ENCODE results near the gene STAT4. TPM values are rescaled to one million over a fixed set of nuclear protein-coding genes. Genes with fewer than 3 reads are reported as not detected.

Gene STAT4
- total RNA-seq, 1 donor from 2014 or later: 1.0 TPM

DNA sequence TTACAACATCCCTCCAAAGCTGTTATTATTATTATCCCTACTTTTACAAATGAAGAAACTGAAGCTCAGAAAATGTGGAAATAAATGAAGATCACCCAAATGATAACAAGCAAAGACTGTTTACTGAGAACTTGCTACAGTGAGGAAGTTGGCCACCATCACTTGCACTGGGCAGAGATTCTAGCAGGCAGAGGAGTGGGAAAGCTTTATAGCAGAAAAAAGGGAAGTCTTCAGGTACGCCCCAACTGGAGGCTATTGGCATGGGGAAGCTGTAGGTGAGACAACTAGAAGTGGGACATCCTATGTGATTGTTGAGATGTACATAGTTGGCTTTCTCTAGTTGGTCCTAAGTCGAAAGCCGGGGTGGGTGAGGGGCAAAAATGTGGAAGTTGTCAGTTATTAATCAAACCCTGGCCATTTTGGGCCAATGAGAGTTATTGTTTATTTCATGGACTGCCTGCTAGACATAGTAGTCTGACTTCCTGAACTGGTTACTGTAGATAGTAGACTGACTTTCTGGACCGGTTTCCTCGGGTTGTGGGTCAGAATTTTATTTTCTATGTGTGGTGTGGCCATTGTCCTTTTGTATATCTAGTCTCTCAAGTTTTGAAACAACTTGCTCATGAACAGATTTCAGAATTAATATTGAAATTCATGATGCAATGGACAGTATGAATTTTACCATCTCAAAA lies 40.2 kb upstream of the STAT4 start:
- Mint-ChIP-seq H3K4me1 (no peaks in the 10 kb centered on the region), H3K27me3 (ENCODE audit: low read depth) (no peaks in the 10 kb centered on the region), H3K36me3 (ENCODE audit: low read depth) (no peaks in the 10 kb centered on the region), H3K4me3 (no peak overlapping the region), H3K27ac (ENCODE audit: unreplicated experiment) (no peak overlapping the region), H3K9me3 (peaks cover 2% of the 10 kb centered on the region)
- no peak for TF ChIP-seq CTCF (conservative IDR thresholded peaks at IDR 0.05)
- no peak for DNase-seq (ENCODE audit: low read depth, low spot score)

DNA sequence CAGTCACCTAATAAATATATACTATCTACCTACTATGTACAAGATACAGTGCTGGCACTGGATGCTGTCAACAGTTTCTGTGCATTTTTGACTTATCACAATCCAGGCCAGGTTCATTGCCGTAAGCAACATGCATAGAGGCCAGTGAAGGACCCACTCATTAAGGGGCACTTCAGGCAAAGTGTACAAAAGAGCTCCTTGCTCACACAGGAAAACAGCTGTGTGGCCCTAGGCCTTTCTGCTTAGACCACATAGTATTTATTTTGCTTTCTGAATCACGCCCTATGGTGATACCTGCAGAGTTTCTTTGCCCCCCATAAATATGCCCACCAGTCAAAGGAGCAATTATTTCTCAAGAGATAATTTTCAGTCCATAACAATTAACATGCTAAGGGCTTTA lies 39.6 kb upstream of the STAT4 start:
- no peak for DNase-seq (ENCODE audit: low read depth, low spot score)
- no peaks in the 10 kb centered on the region for H3K36me3 Mint-ChIP-seq (ENCODE audit: low read depth)
- H3K9me3 Mint-ChIP-seq: peaks cover 2% of the 10 kb centered on the region
- TF ChIP-seq CTCF (conservative IDR thresholded peaks at IDR 0.05): no peak
- no peaks in the 10 kb centered on the region for H3K27me3 Mint-ChIP-seq (ENCODE audit: low read depth)
- no peak overlapping the region for H3K27ac Mint-ChIP-seq (ENCODE audit: unreplicated experiment)
- H3K4me3 Mint-ChIP-seq: no peak overlapping the region
- H3K4me1 Mint-ChIP-seq: no peaks in the 10 kb centered on the region

- no peak for TF ChIP-seq CTCF (conservative IDR thresholded peaks at IDR 0.05)
- Mint-ChIP-seq H3K27me3 (ENCODE audit: low read depth) (no peaks in the 10 kb centered on the region), H3K9me3 (peaks cover 2% of the 10 kb centered on the region), H3K36me3 (ENCODE audit: low read depth) (no peaks in the 10 kb centered on the region), H3K4me3 (no peak overlapping the region), H3K4me1 (no peaks in the 10 kb centered on the region), H3K27ac (ENCODE audit: unreplicated experiment) (no peak overlapping the region)
- DNase-seq (ENCODE audit: low read depth, low spot score): no peak
Measured at GRCh38 chr2:191189112-191189635, 38.4 kb upstream of the STAT4 start.

DNA sequence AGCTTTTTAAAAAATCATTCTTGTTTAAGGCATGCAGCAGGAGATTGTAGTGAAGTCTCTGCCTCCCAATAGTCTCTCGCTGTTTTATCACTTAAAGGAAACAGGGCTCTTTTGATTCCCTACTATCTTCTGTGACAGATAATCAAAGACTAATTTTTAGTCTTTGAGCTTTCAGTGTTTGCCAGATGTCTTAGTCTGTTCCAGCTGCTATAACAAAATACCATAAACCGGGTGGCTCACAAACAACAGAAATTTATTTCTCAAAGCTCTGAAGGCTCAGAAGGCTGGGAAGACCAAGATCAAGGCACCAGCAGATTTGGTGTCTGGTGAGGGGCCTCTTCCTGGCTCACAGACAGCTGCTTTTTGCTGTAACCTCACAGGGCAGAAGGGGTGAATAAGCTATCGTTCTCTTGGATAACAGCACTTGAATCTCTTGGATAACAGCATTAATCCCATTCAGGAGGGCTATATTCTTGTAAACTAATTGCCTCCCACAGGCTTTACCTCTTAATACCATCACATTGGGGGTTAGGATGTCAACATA lies 37.8 kb upstream of the STAT4 start:
- no peak for TF ChIP-seq CTCF (conservative IDR thresholded peaks at IDR 0.05)
- H3K27me3 Mint-ChIP-seq (ENCODE audit: low read depth): no peaks in the 10 kb centered on the region
- H3K9me3 Mint-ChIP-seq: peaks cover 2% of the 10 kb centered on the region

DNA sequence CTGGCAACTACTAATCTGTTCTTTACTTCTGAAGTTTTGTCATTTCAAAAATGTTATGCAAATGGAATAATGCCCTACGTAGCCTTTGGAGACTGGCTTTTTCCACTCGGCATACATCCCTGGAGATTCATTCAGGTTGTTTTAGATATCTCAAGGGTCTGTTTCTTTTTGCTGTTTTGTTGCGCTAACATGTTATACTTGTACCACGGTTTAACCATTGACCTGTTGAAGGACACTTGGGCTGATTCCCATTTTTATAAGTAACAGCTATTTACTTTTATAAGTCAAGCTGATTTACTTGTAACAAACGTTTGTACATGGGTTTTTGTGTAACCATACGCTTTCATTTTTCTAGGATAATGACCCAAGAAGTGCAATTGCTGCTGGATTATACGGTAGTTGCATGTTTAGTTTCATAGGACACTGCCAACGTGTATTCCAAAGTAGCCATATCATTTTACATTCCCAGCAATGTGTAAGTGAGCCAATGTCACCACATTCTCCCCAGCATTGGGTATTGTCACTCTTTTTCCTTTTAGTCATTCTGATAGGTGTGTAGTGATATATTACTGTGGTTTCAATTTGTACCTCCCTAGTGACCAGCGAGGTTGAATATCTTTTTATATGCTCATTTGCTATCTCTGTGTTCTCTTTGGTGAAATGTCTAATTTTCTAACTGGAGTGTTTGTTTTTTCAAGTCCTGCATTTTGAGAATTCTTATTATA lies 36.5 kb upstream of the STAT4 start:
- Mint-ChIP-seq H3K27ac (ENCODE audit: unreplicated experiment) (no peak overlapping the region), H3K9me3 (peaks cover 2% of the 10 kb centered on the region), H3K4me1 (no peaks in the 10 kb centered on the region), H3K27me3 (ENCODE audit: low read depth) (no peaks in the 10 kb centered on the region), H3K4me3 (no peak overlapping the region), H3K36me3 (ENCODE audit: low read depth) (no peaks in the 10 kb centered on the region)
- TF ChIP-seq CTCF (conservative IDR thresholded peaks at IDR 0.05): no peak
- DNase-seq (ENCODE audit: low read depth, low spot score): no peak

More for the DNA sequence above, 37.8 kb upstream of the STAT4 start:
- Mint-ChIP-seq H3K36me3 (ENCODE audit: low read depth) (no peaks in the 10 kb centered on the region), H3K27ac (ENCODE audit: unreplicated experiment) (no peak overlapping the region), H3K4me3 (no peak overlapping the region), H3K4me1 (no peaks in the 10 kb centered on the region)
- DNase-seq (ENCODE audit: low read depth, low spot score): no peak

All from neural crest cell (in vitro differentiated cells).